NB4 (cell line): ENCODE data around the gene GSTM4.
"Not testable (repeated sequence)": the region's sequence is repeated elsewhere in the genome, so short reads cannot be mapped to it uniquely, and the experiment has no call there.

Experiments
- DNase-seq: peaks from one replicate; pipeline ENCODE4 v3.0.0; 2010; ENCODE audit warnings: low read depth
- H3K4me3 ChIP-seq: one replicate; pipeline ENCODE4 v1.5.1; 2011; ENCODE audit warnings: mild to moderate bottlenecking, low read depth, low read length, moderate library complexity
- CTCF ChIP-seq: IDR thresholded peaks from one replicate; pipeline ENCODE4 v1.5.1; 2012; ENCODE audit warnings: low read depth, low read length
- MAX ChIP-seq: IDR thresholded peaks from 2 replicates; pipeline ENCODE4 v1.6.1; 2011; ENCODE audit warnings: low read depth, low read length
- MYC ChIP-seq: IDR thresholded peaks from 2 replicates; pipeline ENCODE4 v1.6.1; 2011; ENCODE audit warnings: low read depth, low read length
- POLR2A ChIP-seq: IDR thresholded peaks from 2 replicates; pipeline ENCODE4 v1.6.1; 2011; ENCODE audit warnings: mild to moderate bottlenecking; ENCODE audit not compliant: insufficient read length; ENCODE audit errors: extremely low read depth

Gene GSTM4

GRCh38 chr1:109668123-109668775 lies 12.3 kb downstream of the GSTM4 start:
- H3K4me3 ChIP-seq, result peak overlapping the region; percentile 28
- no peak for DNase-seq
- no peak for TF ChIP-seq MAX

DNA sequence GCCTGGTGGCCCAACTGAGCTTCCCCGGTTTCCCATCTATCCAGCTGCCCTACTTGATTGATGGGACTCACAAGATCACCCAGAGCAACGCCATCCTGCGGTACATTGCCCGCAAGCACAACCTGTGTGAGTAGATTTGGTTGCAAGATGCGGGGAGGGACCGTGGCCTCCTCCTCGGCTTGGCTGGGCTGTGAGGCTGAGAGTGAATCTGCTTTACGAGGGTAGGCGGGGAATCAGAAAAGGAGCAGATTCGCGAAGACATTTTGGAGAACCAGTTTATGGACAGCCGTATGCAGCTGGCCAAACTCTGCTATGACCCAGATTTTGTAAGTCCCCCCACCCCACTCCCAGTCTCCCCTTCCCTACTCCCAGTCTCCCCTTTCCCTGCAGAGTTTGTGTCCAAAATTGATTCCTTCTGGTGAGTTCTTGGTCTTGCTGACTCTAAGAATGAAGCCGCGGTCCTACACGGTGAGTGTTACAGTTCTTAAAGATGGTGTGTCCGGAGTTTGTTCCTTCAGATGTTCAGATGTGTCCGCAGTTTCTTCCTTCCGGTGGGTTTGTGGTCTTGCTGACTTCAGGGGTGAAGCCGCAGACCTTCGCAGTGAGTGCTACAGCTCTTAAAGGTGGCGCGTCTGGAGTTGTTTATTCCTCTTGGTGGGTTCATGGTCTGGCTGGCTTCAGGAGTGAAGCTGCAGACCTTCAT lies 13.5 kb downstream of the GSTM4 start:
- peak; percentile 77 for DNase-seq
- no peak for TF ChIP-seq MAX
- no peak for TF ChIP-seq CTCF
- TF ChIP-seq MYC, result no peak
- no peak for TF ChIP-seq POLR2A
- peak overlapping the region; percentile 40 for H3K4me3 ChIP-seq

- not testable (repeated sequence) for H3K4me3 ChIP-seq, DNase-seq
These were observed 14.0 kb downstream of the GSTM4 start for GRCh38 chr1:109669949-109670302.

- DNase-seq, result no peak
- TF ChIP-seq MAX (no peak), MYC (no peak), CTCF (no peak), POLR2A (no peak)
- no peak overlapping the region for H3K4me3 ChIP-seq
These were observed 15.2 kb downstream of the GSTM4 start for GRCh38 chr1:109671067-109671466.

DNA sequence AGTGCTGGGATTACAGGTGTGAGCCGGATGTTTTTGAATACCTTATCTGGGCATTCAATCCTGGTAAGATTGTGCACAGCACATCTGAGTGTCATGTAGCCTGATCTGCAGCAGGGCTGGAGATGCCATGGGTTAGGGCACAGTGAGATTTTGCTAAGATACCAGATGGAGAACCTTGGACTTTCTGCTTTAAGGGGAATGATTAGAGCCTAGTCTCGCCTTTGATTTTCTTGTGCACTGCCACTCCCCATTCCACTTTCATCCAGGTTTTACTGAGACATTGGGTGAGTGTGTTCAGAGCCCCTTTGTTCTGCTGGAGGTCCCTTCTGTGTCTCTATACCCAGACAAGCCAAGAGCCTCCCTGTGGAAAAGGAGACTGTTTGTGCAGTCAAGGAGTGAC lies 18.0 kb downstream of the GSTM4 start:
- not testable (repeated sequence) for DNase-seq, H3K4me3 ChIP-seq

- not testable (repeated sequence) for H3K4me3 ChIP-seq
These were observed 20.9 kb downstream of the GSTM4 start for GRCh38 chr1:109676683-109677381.

DNA sequence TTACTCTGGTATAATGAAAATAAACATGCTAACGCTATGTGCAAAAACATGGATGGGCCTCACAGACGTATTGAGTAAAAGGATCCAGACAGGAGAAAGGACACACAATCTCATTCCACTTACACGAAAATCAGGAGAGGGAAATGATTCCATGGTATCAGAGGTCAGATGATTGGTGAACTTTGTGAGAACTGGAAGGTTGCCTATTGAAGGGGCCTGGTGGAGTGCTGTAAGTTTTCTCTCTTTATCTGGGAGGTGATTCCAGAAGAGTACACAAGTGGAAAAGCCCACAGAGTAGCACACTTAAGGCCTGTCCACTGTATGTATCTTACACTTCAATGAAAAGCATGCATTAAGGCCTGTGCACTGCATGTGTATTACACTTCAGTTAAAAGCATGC lies 21.6 kb downstream of the GSTM4 start:
- no peak for DNase-seq
- no peak overlapping the region for H3K4me3 ChIP-seq
- TF ChIP-seq CTCF (no peak), MYC (no peak), POLR2A (no peak), MAX (no peak)

More at GRCh38 chr1:109676683-109677381, 20.9 kb downstream of the GSTM4 start:
- not testable (repeated sequence) for DNase-seq

- not testable (repeated sequence) for DNase-seq, H3K4me3 ChIP-seq
These were observed 22.7 kb downstream of the GSTM4 start for GRCh38 chr1:109678637-109679036.

GRCh38 chr1:109684777-109685176 lies 28.9 kb downstream of the GSTM4 start:
- DNase-seq, result not testable (repeated sequence)

DNA sequence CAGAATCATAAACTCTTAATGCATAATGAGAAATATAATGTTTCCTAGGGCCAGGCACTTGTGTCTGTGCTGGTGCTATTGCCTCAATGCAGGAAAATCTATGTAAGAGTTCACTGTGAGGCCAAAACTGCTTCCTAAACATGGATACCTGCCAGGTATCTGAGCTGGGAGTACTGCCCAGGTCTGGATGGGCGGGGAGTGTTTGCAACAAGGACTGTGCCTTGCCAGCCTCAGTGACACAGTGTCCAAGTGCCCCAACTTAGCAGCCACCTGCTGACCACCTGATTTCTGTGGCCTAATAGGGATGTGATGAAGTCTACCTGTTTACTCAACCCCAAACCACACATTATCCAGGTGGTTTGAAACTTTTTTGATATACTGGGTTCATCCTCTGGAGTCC lies 29.5 kb downstream of the GSTM4 start:
- not testable (repeated sequence) for H3K4me3 ChIP-seq, DNase-seq

More at GRCh38 chr1:109684777-109685176, 28.9 kb downstream of the GSTM4 start:
- H3K4me3 ChIP-seq, result not testable (repeated sequence)

DNA sequence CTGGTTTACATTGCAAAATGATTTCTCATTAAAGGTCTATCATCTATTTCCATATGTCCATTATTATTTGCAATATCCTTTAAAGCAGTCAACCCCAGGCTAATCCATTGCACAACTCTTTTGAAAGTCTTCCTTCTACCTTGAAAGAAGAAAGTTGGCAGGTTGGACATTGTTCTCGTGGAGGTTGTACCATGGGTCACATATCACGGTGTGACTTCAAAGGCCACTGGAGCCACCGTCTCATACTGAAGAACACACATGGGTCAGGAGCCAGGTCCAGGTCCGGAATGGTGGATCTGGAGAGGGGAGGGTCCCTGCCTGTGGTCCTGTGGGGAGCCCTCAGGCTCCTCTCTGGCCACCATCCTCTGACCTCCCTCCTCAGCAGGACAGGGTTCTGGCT lies 30.0 kb downstream of the GSTM4 start:
- not testable (repeated sequence) for DNase-seq, H3K4me3 ChIP-seq

DNA sequence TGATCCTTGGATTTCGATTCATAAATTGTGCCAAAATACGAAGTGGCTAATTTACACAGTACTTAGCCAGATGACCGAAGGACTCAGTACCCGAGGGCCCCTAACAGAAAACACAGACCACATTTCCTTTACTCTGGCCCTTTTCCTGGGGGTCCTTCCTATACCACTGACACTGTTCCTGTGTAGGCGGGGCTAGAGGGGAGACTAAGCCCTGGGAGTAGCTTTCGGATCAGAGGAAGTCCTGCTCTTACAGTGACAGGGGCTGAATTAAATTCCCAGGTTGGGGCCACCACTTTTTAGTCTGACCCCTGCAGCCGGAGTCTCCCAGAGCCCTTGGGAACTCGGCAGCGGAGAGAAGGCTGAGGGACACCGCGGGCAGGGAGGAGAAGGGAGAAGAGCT lies 31.2 kb downstream of the GSTM4 start:
- not testable (repeated sequence) for DNase-seq, H3K4me3 ChIP-seq
